Panc1 (cell line): ENCODE data around the gene SPATA46. TPM values are rescaled to one million over a fixed set of nuclear protein-coding genes. Genes with fewer than 3 reads are reported as not detected.

Source experiments
- ATAC-seq: fragments of 200-7000 bp; cut with Tn5 transposase; 2 replicates; pipeline ENCODE4 v1.9.1; 2020; ENCODE audit warnings: mild to moderate bottlenecking, moderate library complexity
- BruUV-seq: library from RNA; stranded (reverse); fragments of 400-500 nt; replicated peaks from 2 replicates; lab custom pipeline; 2021; lab: Mats Ljungman, UMichigan
- CTCF ChIA-PET: fragments of 300-600 bp; sonication (Branson Sonifier 250); formaldehyde crosslinking; loops from one replicate; lab custom pipeline; 2022; ENCODE audit warnings: antibody characterized with exemption; lab: Charles Lee
- POLR2A ChIA-PET: fragments of 300-600 bp; sonication (Branson Sonifier 250); formaldehyde crosslinking; loops from one replicate; lab custom pipeline; 2022; ENCODE audit warnings: antibody characterized with exemption; lab: Charles Lee
- DNase-seq: peaks from one replicate; pipeline ENCODE4 v3.0.0-alpha.2; 2010; ENCODE audit warnings: low read depth, low spot score
- H3K27ac ChIP-seq: 2 replicates; pipeline ENCODE4 v1.5.1; 2011; ENCODE audit warnings: mild to moderate bottlenecking, low read length, inconsistent platforms
- H3K27me3 ChIP-seq: fragments of 200-500 bp; sonication (Bioruptor generic); 2 replicates; pipeline ENCODE4 v1.6.0; 2014; ENCODE audit warnings: low read length, inconsistent platforms; ENCODE audit not compliant: control insufficient read depth, insufficient read depth
- H3K36me3 ChIP-seq: fragments of 200-500 bp; sonication (Bioruptor generic); 2 replicates; pipeline ENCODE4 v1.5.1; 2014; ENCODE audit warnings: inconsistent platforms, mild to moderate bottlenecking, low read length, moderate library complexity; ENCODE audit not compliant: control insufficient read depth, insufficient read depth
- H3K4me1 ChIP-seq: 2 replicates; pipeline ENCODE4 v1.5.1; 2011; ENCODE audit warnings: inconsistent platforms, mild to moderate bottlenecking, low read length, moderate library complexity; ENCODE audit not compliant: control insufficient read depth, insufficient read depth
- H3K4me3 ChIP-seq, 2 experiments: 2 replicates each; pipeline ENCODE4 v1.5.1; 2011 to 2012; ENCODE audit warnings: low read depth in 2 of 2, low read length in 2 of 2, mild to moderate bottlenecking in 2 of 2, inconsistent platforms in 1 of 2, moderate library complexity in 1 of 2
- H3K9me3 ChIP-seq: fragments of 200-500 bp; sonication (Bioruptor generic); 2 replicates; pipeline ENCODE4 v1.5.1; 2014; ENCODE audit warnings: low read depth, mild to moderate bottlenecking, inconsistent platforms, low read length, moderate library complexity; ENCODE audit not compliant: control insufficient read depth, insufficient read depth
- CTCF ChIP-seq: fragments of 450-650 bp; IDR thresholded peaks from 2 replicates; pipeline ENCODE4 v1.5.1; 2017; ENCODE audit warnings: mild to moderate bottlenecking
- POLR2AphosphoS5 ChIP-seq: IDR thresholded peaks from 2 replicates; pipeline ENCODE4 v1.6.1; 2012; ENCODE audit warnings: mild to moderate bottlenecking, low read depth, low read length, moderate library complexity
- REST ChIP-seq, 2 experiments: IDR thresholded peaks; 2 replicates each; pipeline ENCODE4 v1.6.1; 2011 to 2012; ENCODE audit warnings: low read depth in 2 of 2, control low read depth in 1 of 2, low read length in 1 of 2, mild to moderate bottlenecking in 1 of 2, moderate library complexity in 1 of 2; ENCODE audit not compliant: insufficient read depth in 1 of 2
- SIN3A ChIP-seq: IDR thresholded peaks from 2 replicates; pipeline ENCODE4 v1.6.1; 2012; ENCODE audit warnings: low read depth, mild to moderate bottlenecking, low read length, moderate library complexity, borderline replicate concordance; ENCODE audit not compliant: insufficient read depth
- TCF7L2 ChIP-seq: IDR thresholded peaks from 2 replicates; pipeline ENCODE4 v1.6.1; 2011; ENCODE audit warnings: mild to moderate bottlenecking, low read depth, low read length, inconsistent platforms
- in situ Hi-C: cut with HindIII; loops from 2 replicates; pipeline ENCODE4 v1.10.0; 2016; ENCODE audit warnings: low sequenced_read_pairs, low pct_unique_long_range_greater_than_20kb
- intact Hi-C: fragments of 100-400 bp; cut with micrococcal nuclease; formaldehyde crosslinking; loops from one replicate; pipeline ENCODE4 v1.10.0; 2022; ENCODE audit not compliant: unreplicated experiment
- total RNA-seq: library from RNA; stranded (reverse); gene quantifications from one replicate; pipeline ENCODE4 v1.2.1, GENCODE V29; 2021; ENCODE audit not compliant: unreplicated experiment

SPATA46 gene
- total RNA-seq, 1 experiment from 2014 or later, result not detected

- H3K4me3 ChIP-seq, result no peak overlapping the region
- H3K27ac ChIP-seq, result no peak overlapping the region
- peaks cover 10% of the 10 kb centered on the region for H3K4me1 ChIP-seq
- H3K36me3 ChIP-seq, result no peaks in the 10 kb centered on the region
- in situ Hi-C loops (no loop called here), intact Hi-C loops (no loop called here)
- ATAC-seq, result no peak
- no peak for TF ChIP-seq REST (IDR thresholded peaks at IDR 0.05; ENCODE audit: insufficient read depth in 1 of 2, low read depth in 2 of 2, low read length in 1 of 2)
- no peak for TF ChIP-seq POLR2AphosphoS5
- TF ChIP-seq CTCF, result no peak
- no peak for TF ChIP-seq SIN3A
- no peak for TF ChIP-seq TCF7L2
- CTCF ChIA-PET, result no interaction called here
- DNase-seq, result no peak
- no peaks in the 10 kb centered on the region for H3K9me3 ChIP-seq
- BruUV-seq, result no TSS peak
- no peaks in the 10 kb centered on the region for H3K27me3 ChIP-seq
- POLR2A ChIA-PET, result no interaction called here
Observed at GRCh38 chr1:162385702-162386101, 9.0 kb upstream of the SPATA46 start.

- Histone ChIP-seq H3K4me3 (no peak overlapping the region), H3K27me3 (no peaks in the 10 kb centered on the region), H3K9me3 (no peaks in the 10 kb centered on the region), H3K36me3 (no peaks in the 10 kb centered on the region), H3K4me1 (peaks cover 10% of the 10 kb centered on the region), H3K27ac (no peak overlapping the region)
- TF ChIP-seq TCF7L2, result no peak
- TF ChIP-seq SIN3A, result no peak
- TF ChIP-seq POLR2AphosphoS5, result no peak
- no peak for TF ChIP-seq CTCF
- TF ChIP-seq REST (IDR thresholded peaks at IDR 0.05; ENCODE audit: insufficient read depth in 1 of 2, low read depth in 2 of 2, low read length in 1 of 2), result no peak
- DNase-seq, result no peak
- no TSS peak for BruUV-seq
- in situ Hi-C loops (no loop called here), intact Hi-C loops (no loop called here)
- CTCF ChIA-PET, result no interaction called here
- POLR2A ChIA-PET, result no interaction called here
- no peak for ATAC-seq
Observed at GRCh38 chr1:162385280-162385623, 8.6 kb upstream of the SPATA46 start.
